Panc1 (cell line): ENCODE results near the gene HMGCS2. TPM values are rescaled to one million over a fixed set of nuclear protein-coding genes. Genes with fewer than 3 reads are reported as not detected.

ENCODE experiments used
- ATAC-seq: fragments of 200-7000 bp; cut with Tn5 transposase; 2 replicates; pipeline ENCODE4 v1.9.1; 2020; ENCODE audit warnings: mild to moderate bottlenecking, moderate library complexity
- BruUV-seq: library from RNA; stranded (reverse); fragments of 400-500 nt; replicated peaks from 2 replicates; lab custom pipeline; 2021; lab: Mats Ljungman, UMichigan
- CTCF ChIA-PET: fragments of 300-600 bp; sonication (Branson Sonifier 250); formaldehyde crosslinking; loops from one replicate; lab custom pipeline; 2022; ENCODE audit warnings: antibody characterized with exemption; lab: Charles Lee
- POLR2A ChIA-PET: fragments of 300-600 bp; sonication (Branson Sonifier 250); formaldehyde crosslinking; loops from one replicate; lab custom pipeline; 2022; ENCODE audit warnings: antibody characterized with exemption; lab: Charles Lee
- DNase-seq: peaks from one replicate; pipeline ENCODE4 v3.0.0-alpha.2; 2010; ENCODE audit warnings: low read depth, low spot score
- H3K27ac ChIP-seq: 2 replicates; pipeline ENCODE4 v1.5.1; 2011; ENCODE audit warnings: mild to moderate bottlenecking, low read length, inconsistent platforms
- H3K27me3 ChIP-seq: fragments of 200-500 bp; sonication (Bioruptor generic); 2 replicates; pipeline ENCODE4 v1.6.0; 2014; ENCODE audit warnings: low read length, inconsistent platforms; ENCODE audit not compliant: control insufficient read depth, insufficient read depth
- H3K36me3 ChIP-seq: fragments of 200-500 bp; sonication (Bioruptor generic); 2 replicates; pipeline ENCODE4 v1.5.1; 2014; ENCODE audit warnings: inconsistent platforms, mild to moderate bottlenecking, low read length, moderate library complexity; ENCODE audit not compliant: control insufficient read depth, insufficient read depth
- H3K4me1 ChIP-seq: 2 replicates; pipeline ENCODE4 v1.5.1; 2011; ENCODE audit warnings: inconsistent platforms, mild to moderate bottlenecking, low read length, moderate library complexity; ENCODE audit not compliant: control insufficient read depth, insufficient read depth
- H3K4me3 ChIP-seq, 2 experiments: 2 replicates each; pipeline ENCODE4 v1.5.1; 2011 to 2012; ENCODE audit warnings: low read depth in 2 of 2, low read length in 2 of 2, mild to moderate bottlenecking in 2 of 2, inconsistent platforms in 1 of 2, moderate library complexity in 1 of 2
- H3K9me3 ChIP-seq: fragments of 200-500 bp; sonication (Bioruptor generic); 2 replicates; pipeline ENCODE4 v1.5.1; 2014; ENCODE audit warnings: low read depth, mild to moderate bottlenecking, inconsistent platforms, low read length, moderate library complexity; ENCODE audit not compliant: control insufficient read depth, insufficient read depth
- CTCF ChIP-seq: fragments of 450-650 bp; IDR thresholded peaks from 2 replicates; pipeline ENCODE4 v1.5.1; 2017; ENCODE audit warnings: mild to moderate bottlenecking
- POLR2AphosphoS5 ChIP-seq: IDR thresholded peaks from 2 replicates; pipeline ENCODE4 v1.6.1; 2012; ENCODE audit warnings: mild to moderate bottlenecking, low read depth, low read length, moderate library complexity
- REST ChIP-seq, 2 experiments: IDR thresholded peaks; 2 replicates each; pipeline ENCODE4 v1.6.1; 2011 to 2012; ENCODE audit warnings: low read depth in 2 of 2, control low read depth in 1 of 2, low read length in 1 of 2, mild to moderate bottlenecking in 1 of 2, moderate library complexity in 1 of 2; ENCODE audit not compliant: insufficient read depth in 1 of 2
- SIN3A ChIP-seq: IDR thresholded peaks from 2 replicates; pipeline ENCODE4 v1.6.1; 2012; ENCODE audit warnings: low read depth, mild to moderate bottlenecking, low read length, moderate library complexity, borderline replicate concordance; ENCODE audit not compliant: insufficient read depth
- TCF7L2 ChIP-seq: IDR thresholded peaks from 2 replicates; pipeline ENCODE4 v1.6.1; 2011; ENCODE audit warnings: mild to moderate bottlenecking, low read depth, low read length, inconsistent platforms
- in situ Hi-C: cut with HindIII; loops from 2 replicates; pipeline ENCODE4 v1.10.0; 2016; ENCODE audit warnings: low sequenced_read_pairs, low pct_unique_long_range_greater_than_20kb
- intact Hi-C: fragments of 100-400 bp; cut with micrococcal nuclease; formaldehyde crosslinking; loops from one replicate; pipeline ENCODE4 v1.10.0; 2022; ENCODE audit not compliant: unreplicated experiment
- total RNA-seq: library from RNA; stranded (reverse); gene quantifications from one replicate; pipeline ENCODE4 v1.2.1, GENCODE V29; 2021; ENCODE audit not compliant: unreplicated experiment

Gene HMGCS2
- total RNA-seq, 1 experiment from 2014 or later, result 0.33 TPM

GRCh38 chr1:119806489-119806888 is 37.8 kb upstream of the HMGCS2 start:
- Histone ChIP-seq H3K27me3 (peaks cover 24% of the 10 kb centered on the region), H3K9me3 (no peaks in the 10 kb centered on the region), H3K4me1 (no peaks in the 10 kb centered on the region), H3K27ac (no peak overlapping the region), H3K4me3 (no peak overlapping the region), H3K36me3 (no peaks in the 10 kb centered on the region)
- TF ChIP-seq SIN3A (no peak), CTCF (no peak), REST (IDR thresholded peaks at IDR 0.05; ENCODE audit: insufficient read depth in 1 of 2, low read depth in 2 of 2, low read length in 1 of 2) (no peak), POLR2AphosphoS5 (no peak), TCF7L2 (no peak)
- in situ Hi-C loops (no loop called here), intact Hi-C loops (no loop called here)
- ATAC-seq, result no peak
- no TSS peak for BruUV-seq
- POLR2A ChIA-PET, result no interaction called here
- no peak for DNase-seq
- CTCF ChIA-PET, result no interaction called here

GRCh38 chr1:119805746-119806145 is 37.0 kb upstream of the HMGCS2 start:
- BruUV-seq, result no TSS peak
- intact Hi-C loops (no loop called here), in situ Hi-C loops (no loop called here)

More at GRCh38 chr1:119805746-119806145, 37.0 kb upstream of the HMGCS2 start:
- TF ChIP-seq TCF7L2 (no peak), CTCF (no peak), REST (IDR thresholded peaks at IDR 0.05; ENCODE audit: insufficient read depth in 1 of 2, low read depth in 2 of 2, low read length in 1 of 2) (no peak), POLR2AphosphoS5 (no peak), SIN3A (no peak)
- H3K4me1 ChIP-seq, result no peaks in the 10 kb centered on the region
- no peak overlapping the region for H3K27ac ChIP-seq
- H3K4me3 ChIP-seq, result no peak overlapping the region
- CTCF ChIA-PET, result no interaction called here
- no peaks in the 10 kb centered on the region for H3K36me3 ChIP-seq
- POLR2A ChIA-PET, result no interaction called here
- H3K27me3 ChIP-seq, result peaks cover 24% of the 10 kb centered on the region
- H3K9me3 ChIP-seq, result no peaks in the 10 kb centered on the region
- ATAC-seq (no peak), DNase-seq (no peak)
